ENCODE results near the gene KCND3.

- TF ChIP-seq POLR2AphosphoS5 (IDR thresholded peaks at IDR 0.05; ENCODE audit: insufficient read depth, low read depth, low read length): no peak
- no peak for TF ChIP-seq CTCF (IDR thresholded peaks at IDR 0.05; ENCODE audit: extremely low read depth in 1 of 2, insufficient read depth in 1 of 2, low read depth in 1 of 2, low read length in 2 of 2)
- TF ChIP-seq POLR2A (IDR thresholded peaks at IDR 0.05; ENCODE audit: low read depth, low read length): no peak
- no peak for TF ChIP-seq FOS (IDR thresholded peaks at IDR 0.05; ENCODE audit: borderline replicate concordance, insufficient read depth, low read length)
- TF ChIP-seq EZH2 (IDR thresholded peaks at IDR 0.05; ENCODE audit: borderline replicate concordance, low read depth, low read length, severe bottlenecking): peak; percentile 75
- TF ChIP-seq MYC (IDR thresholded peaks at IDR 0.05; ENCODE audit: low read depth, low read length): no peak
These were observed 784 bp upstream of the KCND3 start for GRCh38 chr1:111990026-111990877.

Measured in endothelial cell of umbilical vein (primary cell).